ENCODE results near the gene AHCYL2. TPM values are rescaled to one million over a fixed set of nuclear protein-coding genes. Genes with fewer than 3 reads are reported as not detected.

Gene AHCYL2
- total RNA-seq, 3 donors from 2014 or later (not counting 1 experiment from before 2014, with no cell fraction given), result 11.6 to 15.2 (median 14.5) TPM

- Histone ChIP-seq H3K27ac (ENCODE audit: low read length) (no peak overlapping the region), H3K4me3 (ENCODE audit: low read length) (no peak overlapping the region), H3K4me1 (ENCODE audit: control insufficient read depth, insufficient read depth, low read length) (no peaks in the 10 kb centered on the region), H3K27me3 (ENCODE audit: control insufficient read depth, insufficient read depth, low read length) (no peaks in the 10 kb centered on the region), H3K9me3 (ENCODE audit: control insufficient read depth, insufficient read depth, low read length) (no peaks in the 10 kb centered on the region), H3K36me3 (ENCODE audit: control insufficient read depth, insufficient read depth, low read length) (no peaks in the 10 kb centered on the region)
- peaks cover 0 to 6% of the 10 kb centered on the region in 2 donors for H3K4me1 Mint-ChIP-seq
- intact Hi-C loops (cut with micrococcal nuclease), result no loop called here
- DNase-seq (no peak), ATAC-seq (no peak)
- H3K4me3 Mint-ChIP-seq, result no peak overlapping the region
- whole genome bisulfite sequencing (ENCODE audit: insufficient coverage), result 100% methylated on average over 1 of the region's 1 CpG
- no peaks in the 10 kb centered on the region for H3K36me3 Mint-ChIP-seq
- H3K27ac Mint-ChIP-seq, result no peak overlapping the region
- TF ChIP-seq CTCF (IDR thresholded peaks at IDR 0.05), result no peak
- no peaks in the 10 kb centered on the region for H3K9me3 Mint-ChIP-seq
- no peaks in the 10 kb centered on the region for H3K27me3 Mint-ChIP-seq (ENCODE audit: low read depth in 2 of 2)
Measured at GRCh38 chr7:129281163-129281562, 56.3 kb downstream of the AHCYL2 start.

- Histone ChIP-seq H3K9me3 (ENCODE audit: control insufficient read depth, insufficient read depth, low read length) (no peaks in the 10 kb centered on the region), H3K27me3 (ENCODE audit: control insufficient read depth, insufficient read depth, low read length) (no peaks in the 10 kb centered on the region), H3K4me3 (ENCODE audit: low read length) (no peak overlapping the region), H3K36me3 (ENCODE audit: control insufficient read depth, insufficient read depth, low read length) (no peaks in the 10 kb centered on the region), H3K27ac (ENCODE audit: low read length) (no peak overlapping the region), H3K4me1 (ENCODE audit: control insufficient read depth, insufficient read depth, low read length) (no peaks in the 10 kb centered on the region)
- TF ChIP-seq CTCF (IDR thresholded peaks at IDR 0.05), result no peak
- no peak for DNase-seq
- Mint-ChIP-seq H3K27me3 (ENCODE audit: low read depth in 2 of 2) (no peaks in the 10 kb centered on the region), H3K27ac (no peak overlapping the region), H3K4me1 (peaks cover 0 to 6% of the 10 kb centered on the region in 2 donors), H3K4me3 (no peak overlapping the region), H3K36me3 (no peaks in the 10 kb centered on the region), H3K9me3 (no peaks in the 10 kb centered on the region)
- ATAC-seq, result no peak
- 98% methylated on average over 5 of the region's 5 CpGs for WGBS (ENCODE audit: insufficient coverage)
- intact Hi-C loops (cut with micrococcal nuclease), result no loop called here
Measured at GRCh38 chr7:129282865-129283264, 58.0 kb downstream of the AHCYL2 start.

- Histone ChIP-seq H3K27ac (ENCODE audit: low read length) (no peak overlapping the region), H3K9me3 (ENCODE audit: control insufficient read depth, insufficient read depth, low read length) (no peaks in the 10 kb centered on the region), H3K4me1 (ENCODE audit: control insufficient read depth, insufficient read depth, low read length) (no peaks in the 10 kb centered on the region), H3K36me3 (ENCODE audit: control insufficient read depth, insufficient read depth, low read length) (no peaks in the 10 kb centered on the region), H3K4me3 (ENCODE audit: low read length) (no peak overlapping the region), H3K27me3 (ENCODE audit: control insufficient read depth, insufficient read depth, low read length) (no peaks in the 10 kb centered on the region)
- WGBS (ENCODE audit: insufficient coverage), result 90% methylated on average over 4 of the region's 4 CpGs
- no peak overlapping the region for H3K4me3 Mint-ChIP-seq
- H3K9me3 Mint-ChIP-seq, result no peaks in the 10 kb centered on the region
- peaks cover 0 to 6% of the 10 kb centered on the region in 2 donors for H3K4me1 Mint-ChIP-seq
- H3K27me3 Mint-ChIP-seq (ENCODE audit: low read depth in 2 of 2), result no peaks in the 10 kb centered on the region
- no peak for TF ChIP-seq CTCF (IDR thresholded peaks at IDR 0.05)
- no peaks in the 10 kb centered on the region for H3K36me3 Mint-ChIP-seq
- no peak for ATAC-seq
- intact Hi-C loops (cut with micrococcal nuclease), result no loop called here
- no peak overlapping the region for H3K27ac Mint-ChIP-seq
- DNase-seq, result no peak
Measured at GRCh38 chr7:129283936-129284335, 59.1 kb downstream of the AHCYL2 start.

GRCh38 chr7:129285111-129285510, 60.3 kb downstream of the AHCYL2 start:
- no peaks in the 10 kb centered on the region for H3K36me3 Mint-ChIP-seq
- ATAC-seq, result no peak
- no peak for TF ChIP-seq CTCF (IDR thresholded peaks at IDR 0.05)

More at GRCh38 chr7:129285111-129285510, 60.3 kb downstream of the AHCYL2 start:
- no peak for DNase-seq
- H3K27me3 Mint-ChIP-seq (ENCODE audit: low read depth in 2 of 2), result no peaks in the 10 kb centered on the region
- Histone ChIP-seq H3K4me1 (ENCODE audit: control insufficient read depth, insufficient read depth, low read length) (no peaks in the 10 kb centered on the region), H3K27ac (ENCODE audit: low read length) (no peak overlapping the region), H3K36me3 (ENCODE audit: control insufficient read depth, insufficient read depth, low read length) (no peaks in the 10 kb centered on the region), H3K4me3 (ENCODE audit: low read length) (no peak overlapping the region), H3K27me3 (ENCODE audit: control insufficient read depth, insufficient read depth, low read length) (no peaks in the 10 kb centered on the region), H3K9me3 (ENCODE audit: control insufficient read depth, insufficient read depth, low read length) (no peaks in the 10 kb centered on the region)
- peaks cover 0 to 6% of the 10 kb centered on the region in 2 donors for H3K4me1 Mint-ChIP-seq
- no peaks in the 10 kb centered on the region for H3K9me3 Mint-ChIP-seq
- no CpG with 5 or more reads among the region's 2 CpGs for WGBS (ENCODE audit: insufficient coverage)
- no peak overlapping the region for H3K27ac Mint-ChIP-seq
- H3K4me3 Mint-ChIP-seq, result no peak overlapping the region
- intact Hi-C loops (cut with micrococcal nuclease), result no loop called here

All from natural killer cell (primary cell).